Anterior cingulate cortex (tissue), 58 donors: ENCODE data around the gene C2CD4A.

Experiments used
- DNase-seq, 58 donors: peaks; one replicate each; lab custom pipeline; 2025; lab: John Stamatoyannopoulos, UW

C2CD4A gene

DNA sequence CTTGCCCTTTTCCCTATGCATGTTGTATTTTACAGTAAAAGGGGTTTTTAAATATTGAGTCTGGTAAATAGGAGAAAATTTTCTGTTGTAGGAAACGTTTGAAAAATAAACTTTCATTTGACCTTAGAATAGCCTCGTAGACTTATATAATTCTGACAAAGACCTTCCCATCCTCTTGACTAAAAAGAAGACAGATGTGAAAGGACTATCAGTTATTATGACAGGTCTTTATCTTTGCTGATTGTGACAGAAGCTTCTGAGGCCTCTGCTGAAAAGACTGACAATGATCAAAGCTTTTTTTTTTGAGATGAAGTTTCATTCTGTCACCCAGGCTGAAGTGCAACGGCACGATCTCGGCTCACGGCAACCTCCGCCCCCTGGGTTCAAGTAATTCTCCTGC, 24.2 kb downstream of the C2CD4A start:
- no peak for DNase-seq

DNA sequence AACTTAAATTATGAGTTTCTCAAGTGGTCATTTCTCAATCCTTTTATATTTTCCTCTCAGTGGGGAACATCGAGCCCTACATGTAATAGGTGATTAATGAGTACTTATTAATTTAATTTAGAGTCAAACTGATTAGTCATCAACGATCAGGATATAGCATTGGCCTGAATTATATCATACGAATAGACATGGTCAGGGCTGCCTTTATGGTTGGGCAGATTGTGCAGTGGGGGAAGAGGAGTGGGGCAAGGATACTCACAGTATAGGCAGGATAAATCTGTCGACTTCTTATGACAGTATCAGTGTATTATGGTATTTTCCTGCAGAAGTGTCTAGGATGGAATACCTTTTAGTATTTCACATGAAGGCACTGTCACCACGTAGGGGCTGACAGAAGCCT, 27.0 kb downstream of the C2CD4A start:
- DNase-seq: no peak

DNA sequence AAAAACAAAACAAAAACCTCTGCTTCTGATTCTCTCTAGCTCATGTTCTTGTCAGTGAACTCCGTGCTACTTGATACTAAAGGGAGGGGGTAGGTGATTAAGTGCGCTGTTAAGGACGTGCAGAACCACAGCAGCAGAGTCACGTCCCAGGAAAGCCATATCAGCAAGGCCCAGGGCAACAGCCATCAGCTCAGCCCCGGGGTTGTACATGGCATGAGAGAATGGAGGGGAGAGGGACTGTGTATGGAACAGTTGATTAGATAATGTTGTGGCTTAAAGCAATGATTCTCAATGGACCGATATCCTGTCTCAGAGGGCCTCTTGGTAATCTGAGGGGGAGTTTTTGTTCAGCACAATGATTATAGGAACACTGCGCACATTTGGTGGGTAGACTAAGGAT, 27.6 kb downstream of the C2CD4A start:
- no peak for DNase-seq

DNA sequence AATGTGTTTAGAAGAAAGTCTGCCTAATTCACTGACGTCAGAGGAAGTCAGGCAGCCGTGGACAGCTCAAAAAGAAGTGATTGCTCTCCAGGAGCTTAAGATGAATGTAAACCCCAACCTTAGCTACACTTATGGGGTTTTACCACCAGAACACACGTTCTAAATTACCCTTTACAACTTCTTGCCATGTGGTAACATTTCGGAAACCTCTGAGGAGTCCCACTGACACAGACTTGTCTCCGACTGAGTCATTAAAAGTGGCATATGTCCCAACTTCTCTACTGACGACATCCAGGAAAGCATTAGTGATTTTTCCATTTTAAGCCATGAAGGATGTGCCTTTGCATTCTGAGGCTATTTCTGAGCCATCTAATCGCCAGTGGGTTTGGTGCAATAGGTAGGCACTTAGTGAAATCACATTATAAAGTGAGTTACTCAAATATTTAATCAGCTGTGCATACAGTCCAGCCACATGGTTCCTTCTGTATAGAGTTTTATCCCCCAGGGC, 32.4 kb downstream of the C2CD4A start:
- no peak for DNase-seq

DNA sequence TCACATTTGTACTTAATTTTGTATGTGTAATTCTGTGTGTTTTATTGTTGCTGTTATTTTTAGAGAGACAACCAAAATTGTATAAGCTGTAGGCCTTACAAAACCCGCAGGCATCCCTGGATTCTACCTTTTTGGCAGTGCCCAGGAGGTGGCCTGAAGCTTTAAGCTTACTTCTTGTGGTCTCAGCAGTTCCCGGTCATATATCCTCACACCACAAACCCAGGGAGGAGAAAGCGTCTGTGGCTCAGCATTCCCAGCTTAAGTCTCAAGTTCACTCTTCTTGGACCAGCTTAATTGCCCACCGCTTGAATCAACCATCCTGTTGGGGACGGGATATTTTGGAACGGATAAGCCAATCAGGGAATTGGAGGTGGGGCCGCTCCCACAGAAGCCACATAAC, 36.7 kb downstream of the C2CD4A start:
- DNase-seq: no peak

DNA sequence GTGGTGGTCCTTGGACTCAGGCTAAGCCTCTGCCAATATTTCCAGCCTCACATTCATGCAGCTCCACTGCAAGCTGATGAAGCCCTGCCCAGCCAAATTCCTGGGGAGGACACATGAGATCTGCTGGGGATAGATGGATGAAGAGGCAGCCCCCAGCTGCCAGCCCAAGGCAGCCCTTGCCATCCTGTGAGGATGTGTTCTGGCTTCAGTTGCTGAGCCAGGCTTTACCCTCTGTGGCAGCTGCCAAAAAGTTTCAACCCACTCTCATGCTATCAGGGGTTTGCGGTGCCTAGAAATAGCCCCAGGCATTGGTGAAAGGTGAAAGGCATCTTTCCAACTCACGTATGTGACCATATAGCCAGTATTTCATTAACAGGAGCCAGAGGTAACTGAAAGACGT, 37.6 kb downstream of the C2CD4A start:
- no peak for DNase-seq

DNA sequence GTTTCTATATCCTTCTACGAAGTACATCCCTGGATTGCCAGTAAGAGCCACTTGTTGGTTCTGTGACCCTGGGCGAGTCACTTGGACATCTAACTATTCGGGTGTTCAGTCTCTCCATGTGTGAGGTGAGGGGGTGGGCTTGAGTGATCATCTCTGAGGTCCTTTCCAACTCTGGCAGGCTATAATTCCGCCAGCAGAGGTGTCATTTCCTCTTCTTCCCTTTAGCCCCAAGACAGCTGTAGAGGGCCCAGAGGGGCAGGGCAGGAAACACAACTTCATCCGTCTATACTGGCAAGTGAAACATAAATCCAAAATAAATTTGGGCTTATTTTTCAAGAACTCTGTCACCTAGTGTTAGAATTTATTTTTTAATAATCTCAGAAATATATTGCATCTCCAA, 38.1 kb downstream of the C2CD4A start:
- no peak for DNase-seq

DNA sequence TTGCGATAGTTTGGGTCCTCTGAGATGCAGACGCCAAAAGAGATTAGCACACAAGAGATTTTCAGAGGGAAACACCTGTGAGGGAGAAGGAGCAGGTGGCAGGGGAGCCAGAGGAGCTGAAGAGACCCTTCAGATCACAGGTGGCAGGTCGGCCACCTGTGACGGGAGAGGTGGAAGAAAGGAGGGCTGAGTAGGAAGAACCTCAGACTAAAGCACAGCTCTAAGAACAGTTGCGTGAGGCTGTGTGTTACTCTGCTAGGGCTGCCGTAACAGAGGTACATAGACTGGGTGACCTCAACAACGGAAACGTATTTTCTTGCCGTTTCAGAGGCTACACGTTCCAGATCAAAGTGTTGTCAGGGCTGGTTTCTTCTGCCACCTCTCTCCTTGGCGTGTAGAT, 38.5 kb downstream of the C2CD4A start:
- DNase-seq: no peak

DNA sequence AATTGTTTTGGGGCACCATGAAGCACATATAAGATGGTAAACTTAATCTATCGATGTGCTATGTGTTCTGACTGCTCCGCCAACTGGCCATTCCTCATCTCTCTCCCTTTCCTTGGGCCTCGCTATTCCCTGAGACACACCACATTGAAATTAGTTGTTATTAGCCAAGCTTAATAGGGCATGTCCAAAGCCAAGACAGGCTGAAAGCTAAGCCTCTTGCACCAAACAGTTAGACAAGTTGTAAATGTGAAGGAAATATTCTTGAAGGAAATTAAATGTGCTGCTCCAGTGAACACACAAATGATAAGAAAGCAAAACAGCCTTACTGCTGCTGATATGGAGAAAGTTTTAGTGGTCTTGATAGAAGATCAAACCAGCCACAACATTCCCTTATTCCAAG, 39.3 kb downstream of the C2CD4A start:
- no peak for DNase-seq

DNA sequence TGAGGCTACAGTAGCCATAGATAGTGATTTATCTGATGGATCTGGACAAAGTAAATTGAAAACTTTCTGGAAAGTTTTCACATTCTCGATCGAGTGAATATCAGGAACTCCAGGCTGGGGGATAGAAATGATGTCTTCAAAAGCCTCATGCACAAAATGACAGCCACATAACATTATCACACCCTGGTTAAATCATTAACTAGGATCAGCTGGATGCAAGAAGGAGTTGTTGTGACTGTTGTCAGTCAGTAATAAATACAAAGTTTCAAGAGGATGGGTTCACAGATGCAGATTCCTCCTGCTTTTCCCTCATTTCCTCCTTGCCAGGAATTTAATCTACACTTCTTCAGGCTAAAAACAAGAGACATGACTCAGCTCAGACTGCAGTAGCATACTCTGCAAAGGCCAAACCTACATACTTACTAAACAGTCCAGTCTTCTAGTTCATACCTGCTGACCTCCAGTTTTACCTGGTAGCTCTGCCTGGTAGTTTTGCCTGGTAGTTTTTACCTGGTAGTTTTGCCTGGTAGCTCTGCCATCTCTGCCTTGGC, 40.9 kb downstream of the C2CD4A start:
- no peak for DNase-seq

DNA sequence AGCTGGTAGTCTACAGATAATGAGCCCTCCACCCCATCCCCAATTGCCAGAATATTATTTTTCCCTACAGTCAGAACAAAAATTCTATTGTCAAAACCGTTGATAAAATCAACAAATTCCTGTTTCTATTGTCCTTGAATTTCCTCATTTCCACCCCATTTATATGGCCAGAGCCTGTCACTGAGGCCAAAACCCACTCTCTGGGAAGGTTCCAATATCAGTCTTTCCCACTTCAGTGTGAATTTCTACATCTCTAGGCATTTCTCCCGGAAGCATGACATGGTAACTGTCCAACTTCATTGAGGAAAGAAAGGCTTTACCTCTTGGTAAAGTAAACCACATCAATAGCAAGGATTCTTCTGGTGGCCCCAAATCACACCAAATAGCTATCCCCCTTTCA, 41.6 kb downstream of the C2CD4A start:
- DNase-seq: no peak

DNA sequence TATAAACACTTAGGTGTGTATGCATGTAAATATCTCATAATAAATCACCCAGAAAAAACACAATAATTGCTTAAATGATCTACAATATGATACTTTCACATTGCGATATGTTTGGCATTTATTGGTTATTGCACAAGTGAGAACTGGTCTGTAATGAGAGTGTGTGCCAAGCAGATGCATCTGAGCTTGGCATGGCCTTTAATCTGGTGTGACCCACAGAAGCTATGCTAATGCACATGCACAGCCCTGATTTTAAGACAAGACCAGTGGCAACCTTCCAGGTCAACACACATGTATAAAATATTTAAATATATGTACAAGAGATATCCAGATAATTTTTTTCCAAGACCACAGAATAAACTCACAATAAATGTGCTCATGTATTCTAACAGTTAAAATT, 42.7 kb downstream of the C2CD4A start:
- DNase-seq: no peak

DNA sequence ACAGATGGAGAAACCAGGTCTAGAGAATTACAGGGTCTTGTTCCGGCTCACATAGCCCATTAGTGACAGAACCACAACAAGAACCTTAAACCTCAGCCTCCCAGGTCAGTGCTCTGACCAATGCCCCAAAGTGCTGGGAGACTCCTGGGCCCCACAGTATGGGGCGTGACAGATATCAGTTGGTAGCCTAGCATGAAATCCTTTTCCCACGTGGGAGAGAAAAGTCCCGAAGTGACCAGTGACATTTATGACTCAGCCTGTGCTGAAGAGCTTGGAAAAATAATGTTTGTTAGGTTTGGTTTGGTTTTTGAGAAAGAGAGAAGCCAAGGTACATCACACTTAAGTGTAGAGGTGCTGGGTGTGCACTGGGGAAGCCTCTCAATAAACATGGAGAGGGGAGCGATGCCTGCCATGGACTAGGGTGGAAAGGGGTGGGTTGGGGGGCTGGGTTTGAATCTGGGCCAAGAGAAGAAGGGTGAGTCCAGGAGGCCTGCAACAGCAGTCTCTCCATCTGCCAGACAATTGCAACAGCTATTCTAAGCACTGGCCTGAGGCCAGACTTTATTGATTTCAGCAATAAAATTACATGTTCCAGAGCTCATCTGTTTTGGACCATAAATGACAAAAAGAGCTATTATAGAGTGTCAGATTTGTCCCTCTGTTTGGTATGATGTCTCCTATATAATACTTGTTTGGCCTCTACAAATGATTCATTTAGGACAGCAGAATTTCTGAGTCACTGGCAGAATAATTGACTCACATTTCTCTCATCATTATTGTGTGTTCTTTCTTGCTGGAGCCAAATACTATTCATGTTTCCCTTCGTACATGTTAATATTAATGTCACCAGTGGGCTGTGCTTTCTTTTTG, 43.4 kb downstream of the C2CD4A start:
- DNase-seq: peak in 1 of 58 donors; percentile 33

DNA sequence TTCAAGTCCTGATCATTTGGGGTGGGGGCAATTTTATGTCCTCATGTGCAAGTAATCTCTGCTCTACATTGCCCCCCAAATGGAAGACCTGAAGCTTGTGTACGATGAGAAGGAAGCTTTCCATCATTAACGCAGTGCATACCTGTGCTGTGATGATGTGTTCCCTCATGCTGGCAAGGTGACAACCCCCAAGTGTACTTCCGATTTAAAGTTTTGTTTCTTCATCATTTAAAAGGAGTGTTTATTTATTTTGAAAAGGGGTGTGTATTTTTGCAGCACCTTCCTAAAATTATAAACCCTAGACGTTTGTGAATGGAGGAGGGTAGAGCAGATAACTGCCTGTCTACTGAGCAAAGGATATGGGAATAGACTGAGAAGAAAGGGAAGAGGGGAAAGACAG, 45.3 kb downstream of the C2CD4A start:
- no peak for DNase-seq

DNA sequence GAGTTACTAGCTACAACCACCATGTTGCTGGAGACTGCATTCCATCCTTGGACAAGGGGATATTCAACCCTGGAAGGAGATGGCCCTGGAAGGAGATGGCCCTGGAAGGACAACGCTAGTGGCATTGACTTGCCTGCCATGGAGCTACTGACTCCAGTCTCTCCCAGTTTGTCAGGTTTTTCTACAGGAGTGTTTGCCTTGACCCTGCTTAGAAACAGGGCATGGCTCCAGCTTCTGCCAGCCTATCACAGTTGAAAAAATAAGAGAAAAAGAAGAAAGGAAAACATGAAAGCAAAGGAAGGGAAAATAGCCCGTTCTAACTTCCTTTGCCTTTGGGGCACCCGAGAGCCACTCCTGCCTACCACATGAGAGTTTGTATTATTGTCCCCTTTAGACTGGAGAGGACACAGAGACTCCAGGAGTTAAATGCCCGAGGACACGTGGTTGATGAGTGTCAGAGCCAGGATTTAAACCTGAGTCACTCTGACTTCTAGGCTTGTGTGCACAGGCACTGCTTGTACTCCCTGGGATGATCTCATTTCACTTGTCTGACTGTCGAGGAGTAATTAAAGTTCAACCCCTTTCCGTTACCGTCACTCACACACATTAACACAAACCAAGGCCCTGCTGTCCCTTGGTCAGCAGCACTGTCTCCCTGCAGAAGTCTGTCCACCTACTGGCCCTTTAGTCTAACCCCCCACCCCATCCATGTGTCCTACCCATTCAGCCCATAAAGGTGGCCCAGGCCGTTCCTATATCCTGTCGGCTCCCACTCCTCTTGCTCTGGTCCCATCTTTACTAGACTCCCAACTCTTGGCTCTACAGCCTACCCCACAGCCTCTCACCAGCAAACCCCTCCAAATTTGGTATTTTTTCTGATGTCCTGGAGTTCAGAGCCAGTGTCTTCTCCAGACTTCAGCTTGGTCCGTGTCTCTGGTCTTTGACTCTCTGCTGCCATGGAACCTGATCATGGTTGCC, 46.1 kb downstream of the C2CD4A start:
- DNase-seq: no peak

DNA sequence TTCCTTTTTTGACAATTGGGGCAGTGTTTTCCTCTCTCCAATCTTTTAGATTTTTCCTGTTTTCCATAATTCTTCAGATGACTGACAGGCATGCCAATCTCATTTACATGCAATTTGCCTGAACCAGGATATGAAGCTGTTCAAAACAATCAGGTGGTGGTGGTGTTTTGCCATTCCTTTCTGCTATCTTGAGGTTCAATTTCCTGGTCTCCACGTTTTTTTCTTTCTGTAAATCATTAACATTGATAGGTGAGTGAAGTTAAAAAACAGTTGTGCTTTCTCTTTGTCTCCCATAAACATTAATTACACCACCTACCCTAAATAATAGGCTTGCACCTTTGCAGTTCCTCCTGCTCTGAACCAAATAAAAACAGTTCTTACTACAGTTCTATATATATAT, 49.1 kb downstream of the C2CD4A start:
- DNase-seq: no peak

DNA sequence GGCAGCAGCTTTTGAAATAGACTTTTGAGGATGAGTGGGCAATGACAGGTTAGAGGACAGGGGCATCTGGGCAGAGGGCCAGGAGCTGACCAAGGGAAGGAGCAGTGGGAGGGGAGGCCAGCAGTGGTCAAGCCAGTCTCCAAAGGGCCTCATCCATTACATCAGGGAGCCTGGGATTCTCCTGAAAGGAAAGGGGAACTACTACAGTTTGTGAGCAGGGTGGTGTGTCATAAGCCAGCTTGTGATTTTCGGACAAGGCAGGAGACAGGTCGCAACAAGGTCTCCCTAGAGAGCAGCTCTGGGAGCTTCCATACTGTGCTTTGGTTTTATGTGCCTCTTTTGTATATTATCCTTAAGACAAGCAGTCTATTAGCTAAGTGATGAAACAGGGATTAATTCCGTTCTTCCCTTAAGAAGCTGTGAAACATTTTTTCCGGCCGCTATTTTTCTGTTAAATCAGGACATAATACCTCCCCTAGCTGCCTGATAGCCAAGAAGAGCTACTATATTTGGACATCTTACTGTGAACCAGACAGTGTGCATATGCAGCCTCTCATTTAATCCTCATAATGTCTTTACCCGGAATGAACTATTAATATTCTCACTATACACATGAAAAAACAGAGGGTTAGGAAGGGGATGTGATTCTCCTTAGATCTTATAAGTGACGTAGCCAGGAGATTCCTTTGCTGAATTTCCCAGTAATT, 51.9 kb downstream of the C2CD4A start:
- DNase-seq: no peak

DNA sequence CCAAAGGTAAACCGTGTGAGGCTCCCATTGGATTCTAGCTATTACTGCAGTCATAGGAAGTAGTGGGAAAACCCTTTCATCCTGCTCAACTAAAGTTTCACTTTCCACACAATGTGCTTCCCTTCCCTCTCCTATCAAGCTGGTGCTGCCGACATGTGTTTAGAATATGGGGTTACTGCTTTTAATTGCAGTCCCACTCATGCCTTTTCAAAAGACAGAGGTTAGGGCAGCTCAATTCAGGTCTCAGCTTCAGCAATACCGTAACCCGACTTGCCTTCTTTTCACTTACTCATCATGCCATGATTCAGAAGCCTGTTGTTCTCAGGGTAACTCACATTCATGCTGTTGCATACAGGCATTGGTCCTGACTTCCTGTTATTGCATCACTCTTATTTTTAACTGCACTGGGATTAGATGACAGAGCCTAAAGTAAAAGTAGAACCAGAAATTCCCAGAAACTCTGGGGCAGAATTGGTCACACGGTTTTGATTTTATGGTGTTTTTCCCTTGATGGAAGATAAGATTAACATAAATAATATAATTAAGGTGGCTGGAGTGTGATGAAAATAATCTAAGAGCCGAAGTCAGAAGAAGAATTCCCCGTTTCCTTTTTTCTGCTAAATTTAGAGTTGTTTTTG, 52.6 kb downstream of the C2CD4A start:
- DNase-seq: peak in 1 of 58 donors; percentile 31

DNA sequence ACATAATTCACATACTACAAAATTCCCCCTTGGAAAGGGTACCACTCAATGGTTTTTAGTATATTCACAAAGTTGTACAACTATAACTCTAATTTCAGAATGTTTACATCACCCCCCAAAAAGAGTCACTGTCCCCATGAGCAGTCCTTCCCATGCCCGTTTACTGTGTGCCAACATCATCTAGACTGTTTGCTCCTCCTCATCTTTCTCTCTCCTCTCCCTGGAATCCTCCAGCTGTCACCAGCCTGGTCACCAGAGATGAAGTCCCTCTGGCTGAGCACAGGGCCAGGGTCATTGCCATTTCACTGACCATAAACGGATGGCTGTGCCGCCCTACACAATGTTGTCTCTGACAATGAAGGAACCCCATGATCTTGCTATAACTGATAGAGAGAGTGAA, 53.1 kb downstream of the C2CD4A start:
- no peak for DNase-seq
